Esophagus squamous epithelium (tissue), 5 donors: ENCODE data around the gene IYD. TPM values are rescaled to one million over a fixed set of nuclear protein-coding genes. Genes with fewer than 3 reads are reported as not detected.

Source experiments
- DNase-seq: peaks from one replicate; lab custom pipeline; 2025; lab: John Stamatoyannopoulos, UW
- H3K27ac ChIP-seq, 4 donors: fragments of 200-600 bp; sonication (generic); one replicate each; pipeline ENCODE4 v1.5.1; 2016 to 2019; ENCODE audit warnings: mild to moderate bottlenecking in 1 of 4
- H3K27me3 ChIP-seq, 4 donors: fragments of 200-600 bp; sonication (generic); 1 replicate in 3 of 4; 2 replicates in 1 of 4; pipeline versions ENCODE4 v1.5.1 to v1.6.0; 2017 to 2021; ENCODE audit warnings: antibody characterized with exemption in 1 of 4
- H3K36me3 ChIP-seq, 3 donors: fragments of 200-600 bp; sonication (generic); one replicate each; pipeline ENCODE4 v1.5.1; 2016 to 2019
- H3K4me1 ChIP-seq, 3 donors: fragments of 200-600 bp; sonication (generic); one replicate each; pipeline ENCODE4 v1.5.1; 2017 to 2019
- H3K4me3 ChIP-seq, 4 donors: fragments of 200-600 bp; sonication (generic); 1 replicate in 3 of 4; 2 replicates in 1 of 4; pipeline ENCODE4 v1.5.1; 2016 to 2019; ENCODE audit warnings: mild to moderate bottlenecking in 2 of 4, moderate library complexity in 1 of 4
- H3K9me3 ChIP-seq, 3 donors: fragments of 200-600 bp; sonication (generic); one replicate each; pipeline ENCODE4 v1.5.1; 2016 to 2019
- POLR2A ChIP-seq, 4 donors: fragments of 450-650 bp; IDR thresholded peaks; one replicate each; pipeline ENCODE4 v1.6.1; 2017; ENCODE audit warnings: antibody characterized with exemption in 4 of 4, mild to moderate bottlenecking in 4 of 4, moderate library complexity in 3 of 4
- WGBS, 2 donors: methylation state at CpG; one replicate each; pipeline ENCODE4 v1.1.5; 2018; 5-methylcytosine and 5-hydroxymethylcytosine counted together
- intact Hi-C: fragments of 100-400 bp; cut with DNase I; formaldehyde crosslinking; loops from one replicate; pipeline ENCODE4 v1.15.0; 2022
- total RNA-seq, 4 donors: library from RNA; depleted of rRNA; stranded (reverse); fragments of >200 nt; gene quantifications; one replicate each; pipeline ENCODE4 v1.1.0, GENCODE V29; 2016
- TF ChIP-seq, protein P1 (sequence below), 6 experiments: fragments of 450-650 bp in 4 of 6; fragments of 200-600 bp in 2 of 6; sonication (generic) in 2 of 6; IDR thresholded peaks; one replicate each; pipeline ENCODE4 v1.5.1; 2016 to 2019; ENCODE audit warnings: antibody characterized with exemption in 6 of 6, mild to moderate bottlenecking in 4 of 6, moderate library complexity in 4 of 6
- donor health status: DM: yes; HTN: yes; CAD: no.

Gene IYD
- total RNA-seq, 4 donors from 2014 or later: not detected

GRCh38 chr6:150332939-150333584 is 35.8 kb upstream of the IYD start:
- DNase-seq: no peak
- intact Hi-C loops: loop anchor here (5.0 kb wide), 1 partner anchor 251 kb away; no protein-coding TSS in a partner anchor

GRCh38 chr6:150333585-150333941 is 35.2 kb upstream of the IYD start:
- no peaks in the 10 kb centered on the region for H3K27me3 ChIP-seq
- TF ChIP-seq, protein P1, sequence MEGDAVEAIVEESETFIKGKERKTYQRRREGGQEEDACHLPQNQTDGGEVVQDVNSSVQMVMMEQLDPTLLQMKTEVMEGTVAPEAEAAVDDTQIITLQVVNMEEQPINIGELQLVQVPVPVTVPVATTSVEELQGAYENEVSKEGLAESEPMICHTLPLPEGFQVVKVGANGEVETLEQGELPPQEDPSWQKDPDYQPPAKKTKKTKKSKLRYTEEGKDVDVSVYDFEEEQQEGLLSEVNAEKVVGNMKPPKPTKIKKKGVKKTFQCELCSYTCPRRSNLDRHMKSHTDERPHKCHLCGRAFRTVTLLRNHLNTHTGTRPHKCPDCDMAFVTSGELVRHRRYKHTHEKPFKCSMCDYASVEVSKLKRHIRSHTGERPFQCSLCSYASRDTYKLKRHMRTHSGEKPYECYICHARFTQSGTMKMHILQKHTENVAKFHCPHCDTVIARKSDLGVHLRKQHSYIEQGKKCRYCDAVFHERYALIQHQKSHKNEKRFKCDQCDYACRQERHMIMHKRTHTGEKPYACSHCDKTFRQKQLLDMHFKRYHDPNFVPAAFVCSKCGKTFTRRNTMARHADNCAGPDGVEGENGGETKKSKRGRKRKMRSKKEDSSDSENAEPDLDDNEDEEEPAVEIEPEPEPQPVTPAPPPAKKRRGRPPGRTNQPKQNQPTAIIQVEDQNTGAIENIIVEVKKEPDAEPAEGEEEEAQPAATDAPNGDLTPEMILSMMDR (IDR thresholded peaks at IDR 0.05): no peak
- no peak for TF ChIP-seq POLR2A (IDR thresholded peaks at IDR 0.05)
- no peak overlapping the region for H3K27ac ChIP-seq
- intact Hi-C loops: loop anchor here (5.0 kb wide), 1 partner anchor 251 kb away; no protein-coding TSS in a partner anchor
- no peaks in the 10 kb centered on the region for H3K9me3 ChIP-seq
- no peak overlapping the region for H3K4me3 ChIP-seq
- WGBS, 2 donors: 92 to 94% methylated on average over 2 of the region's 2 CpGs
- DNase-seq: no peak
- H3K36me3 ChIP-seq: no peaks in the 10 kb centered on the region
- peaks cover 0 to 21% (median 9%) of the 10 kb centered on the region in 3 donors for H3K4me1 ChIP-seq

More at GRCh38 chr6:150332939-150333584, 35.8 kb upstream of the IYD start:
- Histone ChIP-seq H3K27me3 (no peaks in the 10 kb centered on the region), H3K4me3 (no peak overlapping the region), H3K4me1 (peaks cover 0 to 21% (median 9%) of the 10 kb centered on the region in 3 donors), H3K27ac (no peak overlapping the region), H3K36me3 (no peaks in the 10 kb centered on the region), H3K9me3 (no peaks in the 10 kb centered on the region)
- TF ChIP-seq, protein P1 (IDR thresholded peaks at IDR 0.05): no peak
- no peak for TF ChIP-seq POLR2A (IDR thresholded peaks at IDR 0.05)
- WGBS, 2 donors: 90 to 94% methylated on average over 21 of the region's 21 CpGs

DNA sequence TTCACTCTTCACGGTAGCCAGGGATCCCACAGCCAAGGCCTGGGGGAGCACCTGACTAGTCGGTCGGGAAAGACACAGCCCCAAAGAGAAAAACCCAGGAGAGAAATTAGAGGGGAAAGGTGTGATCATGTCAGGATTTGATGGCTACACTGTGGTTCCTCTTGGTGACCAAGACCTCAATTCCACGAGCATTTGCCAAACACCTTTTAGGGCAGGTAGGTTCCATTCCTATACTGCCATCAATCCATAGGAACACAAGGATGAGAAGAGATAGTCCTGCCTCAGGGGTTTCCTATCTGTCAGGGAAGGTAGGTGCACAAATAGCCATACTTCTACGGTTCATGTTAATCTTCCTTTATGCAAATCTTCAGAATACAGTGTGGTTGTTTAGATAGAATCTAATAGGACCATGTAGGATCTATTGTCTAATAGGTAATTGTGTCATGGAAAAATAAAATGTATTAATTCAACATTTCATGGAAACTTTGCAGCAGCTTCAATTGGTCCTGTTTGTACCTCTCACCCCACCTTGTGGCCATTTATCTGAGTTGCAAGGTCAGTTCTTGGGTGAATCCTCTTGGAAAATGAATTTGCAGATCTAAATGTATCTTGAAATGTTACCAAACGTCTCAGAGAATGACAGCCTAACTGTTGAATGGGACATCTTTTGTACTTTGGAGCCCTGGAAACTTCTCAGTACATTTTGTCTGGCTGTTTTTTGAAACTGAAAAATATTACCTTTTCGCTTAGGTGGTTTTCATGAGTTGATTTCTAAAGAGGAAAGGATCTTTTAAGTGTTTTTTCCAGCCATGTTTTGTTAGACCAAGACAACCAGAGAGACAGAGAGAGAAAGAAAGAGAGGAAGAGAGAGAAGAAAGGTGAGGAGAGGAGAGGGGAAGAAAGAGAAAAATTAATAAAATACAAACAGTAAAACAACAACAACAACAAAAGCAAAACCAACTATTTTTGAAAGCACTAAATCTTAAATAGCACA is 33.7 kb upstream of the IYD start:
- no peak for DNase-seq
- Histone ChIP-seq H3K27me3 (no peaks in the 10 kb centered on the region), H3K4me1 (peaks cover 0 to 21% (median 9%) of the 10 kb centered on the region in 3 donors), H3K4me3 (no peak overlapping the region), H3K27ac (no peak overlapping the region), H3K9me3 (no peaks in the 10 kb centered on the region), H3K36me3 (no peaks in the 10 kb centered on the region)
- TF ChIP-seq, protein P1 (IDR thresholded peaks at IDR 0.05): peak in 5 of 6 experiments; percentile 71 to 89 (median 84)
- TF ChIP-seq POLR2A (IDR thresholded peaks at IDR 0.05): no peak
- intact Hi-C loops: loop anchor here (5.0 kb wide), 1 partner anchor 253 kb away; no protein-coding TSS in a partner anchor
- WGBS, 2 donors: 59 to 60% methylated on average over 7 of the region's 7 CpGs

- Histone ChIP-seq H3K9me3 (no peaks in the 10 kb centered on the region), H3K27me3 (no peaks in the 10 kb centered on the region), H3K36me3 (no peaks in the 10 kb centered on the region), H3K4me3 (no peak overlapping the region), H3K4me1 (peaks cover 0 to 21% (median 9%) of the 10 kb centered on the region in 3 donors), H3K27ac (peak overlapping the region in 1 of 4 donors; percentile 22)
- intact Hi-C loops: no loop called here
- no peak for DNase-seq
- 18 to 21% methylated on average over 4 of the region's 4 CpGs for WGBS, 2 donors
- TF ChIP-seq POLR2A (IDR thresholded peaks at IDR 0.05): no peak
- TF ChIP-seq, protein P1 (IDR thresholded peaks at IDR 0.05): no peak
Measured at GRCh38 chr6:150336299-150336698, 32.5 kb upstream of the IYD start.
